Lower lobe of right lung (tissue), 2 donors: ENCODE data around the gene IER5. TPM values are rescaled to one million over a fixed set of nuclear protein-coding genes. Genes with fewer than 3 reads are reported as not detected.

Experiments
- ATAC-seq, 2 donors: fragments of 200-7000 bp; cut with Tn5 transposase; one replicate each; pipeline ENCODE4 v1.9.1; 2020 to 2022; ENCODE audit warnings: mild to moderate bottlenecking in 2 of 2, moderate library complexity in 2 of 2
- DNase-seq: peaks from one replicate; pipeline ENCODE4 v3.0.0-alpha.2; 2020
- H3K27ac ChIP-seq: fragments of 200-600 bp; one replicate; pipeline ENCODE4 v1.8.0; 2022
- H3K27me3 ChIP-seq: fragments of 200-600 bp; one replicate; pipeline ENCODE4 v1.8.0; 2022; ENCODE audit warnings: low read depth
- H3K36me3 ChIP-seq: fragments of 200-600 bp; one replicate; pipeline ENCODE4 v1.8.0; 2022; ENCODE audit warnings: mild to moderate bottlenecking
- H3K4me1 ChIP-seq: fragments of 200-600 bp; one replicate; pipeline ENCODE4 v1.8.0; 2022
- H3K4me3 ChIP-seq: fragments of 200-600 bp; one replicate; pipeline ENCODE4 v1.8.0; 2022; ENCODE audit warnings: mild to moderate bottlenecking
- H3K9me3 ChIP-seq: fragments of 200-600 bp; one replicate; pipeline ENCODE4 v1.8.0; 2022
- intact Hi-C: fragments of 100-400 bp; cut with DNase I; formaldehyde crosslinking; loops from one replicate; pipeline ENCODE4 v1.11.0; 2022
- total RNA-seq: library from RNA; stranded (reverse); fragmentation: NEBNext Ultra II Directional; extraction: Animal tissue kit (Norgen Biotek cat#: 25700); gene quantifications from one replicate; pipeline ENCODE4 v1.2.1, GENCODE V29; 2021
- TF ChIP-seq, protein P1 (sequence below): fragments of 200-600 bp; IDR thresholded peaks from one replicate; pipeline ENCODE4 v1.8.0; 2022; ENCODE audit warnings: antibody characterized with exemption, mild to moderate bottlenecking
- donor health status: DM: no; HTN: yes; CAD: no; lungs with severe emphysema.

IER5 gene
- total RNA-seq, 1 donor from 2014 or later, result 33.2 TPM

DNA sequence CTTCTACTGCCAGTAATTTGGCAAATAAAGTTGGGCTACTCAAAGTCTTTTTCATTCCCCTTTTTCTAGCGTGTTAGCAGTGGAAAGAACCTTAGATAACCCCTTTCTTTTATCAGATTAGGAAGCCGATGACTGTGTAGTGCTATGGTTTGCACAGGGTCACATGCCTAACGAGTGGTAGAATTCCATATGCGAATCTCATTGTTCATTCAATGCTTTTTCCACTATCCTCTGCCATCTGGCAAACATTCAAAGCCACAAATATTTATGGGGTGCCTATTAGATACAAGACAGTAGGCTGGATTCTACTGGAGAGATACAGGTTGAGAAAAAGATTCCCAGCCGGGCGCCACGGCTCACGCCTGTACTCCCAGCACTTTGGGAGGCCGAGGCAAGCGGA is 14.9 kb upstream of the IER5 start:
- ATAC-seq, result no peak
- TF ChIP-seq, protein P1, sequence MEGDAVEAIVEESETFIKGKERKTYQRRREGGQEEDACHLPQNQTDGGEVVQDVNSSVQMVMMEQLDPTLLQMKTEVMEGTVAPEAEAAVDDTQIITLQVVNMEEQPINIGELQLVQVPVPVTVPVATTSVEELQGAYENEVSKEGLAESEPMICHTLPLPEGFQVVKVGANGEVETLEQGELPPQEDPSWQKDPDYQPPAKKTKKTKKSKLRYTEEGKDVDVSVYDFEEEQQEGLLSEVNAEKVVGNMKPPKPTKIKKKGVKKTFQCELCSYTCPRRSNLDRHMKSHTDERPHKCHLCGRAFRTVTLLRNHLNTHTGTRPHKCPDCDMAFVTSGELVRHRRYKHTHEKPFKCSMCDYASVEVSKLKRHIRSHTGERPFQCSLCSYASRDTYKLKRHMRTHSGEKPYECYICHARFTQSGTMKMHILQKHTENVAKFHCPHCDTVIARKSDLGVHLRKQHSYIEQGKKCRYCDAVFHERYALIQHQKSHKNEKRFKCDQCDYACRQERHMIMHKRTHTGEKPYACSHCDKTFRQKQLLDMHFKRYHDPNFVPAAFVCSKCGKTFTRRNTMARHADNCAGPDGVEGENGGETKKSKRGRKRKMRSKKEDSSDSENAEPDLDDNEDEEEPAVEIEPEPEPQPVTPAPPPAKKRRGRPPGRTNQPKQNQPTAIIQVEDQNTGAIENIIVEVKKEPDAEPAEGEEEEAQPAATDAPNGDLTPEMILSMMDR, result no peak
- DNase-seq, result no peak

DNA sequence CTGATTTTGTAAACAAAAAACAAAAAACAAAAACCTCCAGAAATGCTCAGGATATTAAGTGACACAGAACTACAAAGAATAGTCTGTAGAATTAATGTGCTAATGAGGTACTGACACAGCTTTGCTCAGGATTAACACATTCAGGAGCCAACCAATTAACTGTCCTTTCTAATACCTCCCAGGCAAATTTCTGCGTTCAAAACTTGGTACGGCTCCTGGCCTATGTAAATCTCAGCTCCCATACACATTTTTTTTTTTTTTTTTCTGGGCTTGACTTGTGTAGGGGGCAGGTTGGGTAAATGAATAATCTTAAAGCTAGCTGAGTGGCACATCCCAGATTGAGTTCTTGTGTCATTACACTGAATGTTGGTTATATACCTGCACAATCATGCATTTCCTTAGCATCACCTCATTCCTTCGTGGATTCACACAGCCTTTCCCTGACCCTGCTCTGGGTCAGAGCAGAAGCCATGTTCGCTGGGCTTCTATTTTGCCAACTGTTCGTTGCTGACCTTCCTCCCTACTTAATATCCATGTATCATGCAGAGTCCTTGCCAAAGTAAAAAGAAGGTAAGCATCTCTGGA is 12.6 kb upstream of the IER5 start:
- Histone ChIP-seq H3K36me3 (no peaks in the 10 kb centered on the region), H3K4me1 (no peaks in the 10 kb centered on the region), H3K27ac (no peak overlapping the region), H3K9me3 (no peaks in the 10 kb centered on the region), H3K4me3 (no peak overlapping the region), H3K27me3 (peaks cover 3% of the 10 kb centered on the region)
- TF ChIP-seq, protein P1, result no peak
- no peak for DNase-seq
- no peak for ATAC-seq
- intact Hi-C loops, result no loop called here

More for the DNA sequence above, 14.9 kb upstream of the IER5 start:
- H3K27me3 ChIP-seq, result peaks cover 3% of the 10 kb centered on the region
- H3K4me3 ChIP-seq, result no peak overlapping the region
- H3K9me3 ChIP-seq, result no peaks in the 10 kb centered on the region
- no peaks in the 10 kb centered on the region for H3K36me3 ChIP-seq
- H3K4me1 ChIP-seq, result no peaks in the 10 kb centered on the region
- intact Hi-C loops, result no loop called here
- no peak overlapping the region for H3K27ac ChIP-seq

DNA sequence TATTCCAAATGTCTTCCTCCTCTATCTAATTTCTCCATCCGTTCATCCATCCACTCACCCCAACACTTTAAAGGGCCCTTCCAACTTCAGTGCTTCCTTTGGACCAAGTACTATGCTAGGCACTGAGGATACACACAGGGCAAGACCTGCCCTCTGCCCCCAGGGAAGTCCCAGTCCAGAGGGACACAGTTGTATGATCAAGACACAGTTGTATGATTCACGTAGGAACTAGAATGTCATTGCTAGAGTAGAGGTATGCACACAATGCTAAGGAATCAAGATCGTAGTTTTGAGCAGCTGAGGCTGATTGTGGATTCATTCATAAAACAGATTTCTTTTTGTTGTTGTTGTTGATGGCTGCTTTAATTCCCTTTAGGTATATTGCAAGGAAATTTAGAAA is 11.6 kb upstream of the IER5 start:
- TF ChIP-seq, protein P1, result no peak
- no peak overlapping the region for H3K27ac ChIP-seq
- H3K4me3 ChIP-seq, result no peak overlapping the region
- DNase-seq (no peak), ATAC-seq (no peak)
- H3K4me1 ChIP-seq, result no peaks in the 10 kb centered on the region
- no peaks in the 10 kb centered on the region for H3K9me3 ChIP-seq
- no peaks in the 10 kb centered on the region for H3K36me3 ChIP-seq
- H3K27me3 ChIP-seq, result peaks cover 3% of the 10 kb centered on the region
- intact Hi-C loops, result no loop called here

DNA sequence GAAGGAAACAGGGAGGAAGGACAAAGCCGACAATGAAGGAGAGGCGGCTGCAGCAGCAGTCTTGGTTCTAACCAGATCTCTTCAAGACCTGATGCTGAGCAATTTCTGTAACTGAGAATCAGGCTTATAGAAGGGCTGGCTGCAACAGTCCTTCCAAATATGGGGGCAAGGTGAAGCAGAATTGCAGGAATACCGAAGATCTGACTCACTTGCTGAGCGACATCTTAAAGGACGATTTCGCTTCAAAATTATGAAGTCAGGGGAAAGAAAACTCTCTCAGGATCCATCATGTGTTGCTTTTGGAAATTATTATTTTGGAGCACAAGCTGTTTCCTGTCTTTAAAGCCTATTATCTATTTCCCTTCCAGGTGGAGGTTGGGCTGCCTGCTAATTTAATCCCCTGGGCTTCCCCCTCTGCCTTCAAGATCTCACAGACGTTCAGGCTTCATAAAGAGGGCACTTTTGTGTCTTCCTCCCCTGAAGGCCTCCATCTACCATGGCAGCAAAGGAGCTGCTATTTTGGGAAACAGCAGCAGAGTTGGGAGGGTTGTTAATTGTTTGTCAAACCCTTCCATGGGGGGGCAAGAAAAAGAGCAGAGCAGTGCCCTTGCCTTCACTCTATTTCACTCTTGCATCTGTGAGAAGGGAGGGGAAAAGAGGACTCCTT is 10.8 kb upstream of the IER5 start:
- no peak for ATAC-seq
- Histone ChIP-seq H3K27me3 (peaks cover 3% of the 10 kb centered on the region), H3K36me3 (no peaks in the 10 kb centered on the region), H3K4me3 (no peak overlapping the region), H3K27ac (no peak overlapping the region), H3K4me1 (no peaks in the 10 kb centered on the region), H3K9me3 (no peaks in the 10 kb centered on the region)
- intact Hi-C loops, result no loop called here
- TF ChIP-seq, protein P1, result no peak
- no peak for DNase-seq

- intact Hi-C loops, result no loop called here
- DNase-seq, result no peak
- Histone ChIP-seq H3K4me3 (no peak overlapping the region), H3K4me1 (peaks cover 4% of the 10 kb centered on the region), H3K27ac (no peak overlapping the region), H3K27me3 (peaks cover 3% of the 10 kb centered on the region), H3K9me3 (no peaks in the 10 kb centered on the region), H3K36me3 (no peaks in the 10 kb centered on the region)
- TF ChIP-seq, protein P1, result no peak
- ATAC-seq, result no peak
Measured at GRCh38 chr1:181079382-181079781, 9.1 kb upstream of the IER5 start.
